Measurements from ENCODE around the gene FARS2.

- TF ChIP-seq POLR2A (IDR thresholded peaks at IDR 0.05): no peak
- TF ChIP-seq CTCF (IDR thresholded peaks at IDR 0.05): no peak
Observed at GRCh38 chr6:5230081-5230480, 31.2 kb upstream of the FARS2 start.

Data from esophagus squamous epithelium (tissue), 4 donors.